HG03066 (cell line): ENCODE results near the gene STX17.

ENCODE experiments used
- ATAC-seq: cut with Tn5 transposase; IDR thresholded peaks from one replicate; pipeline ENCODE4 v1.9.1; 2021; ENCODE audit warnings: low read depth; ENCODE audit not compliant: unreplicated experiment

Gene STX17

DNA sequence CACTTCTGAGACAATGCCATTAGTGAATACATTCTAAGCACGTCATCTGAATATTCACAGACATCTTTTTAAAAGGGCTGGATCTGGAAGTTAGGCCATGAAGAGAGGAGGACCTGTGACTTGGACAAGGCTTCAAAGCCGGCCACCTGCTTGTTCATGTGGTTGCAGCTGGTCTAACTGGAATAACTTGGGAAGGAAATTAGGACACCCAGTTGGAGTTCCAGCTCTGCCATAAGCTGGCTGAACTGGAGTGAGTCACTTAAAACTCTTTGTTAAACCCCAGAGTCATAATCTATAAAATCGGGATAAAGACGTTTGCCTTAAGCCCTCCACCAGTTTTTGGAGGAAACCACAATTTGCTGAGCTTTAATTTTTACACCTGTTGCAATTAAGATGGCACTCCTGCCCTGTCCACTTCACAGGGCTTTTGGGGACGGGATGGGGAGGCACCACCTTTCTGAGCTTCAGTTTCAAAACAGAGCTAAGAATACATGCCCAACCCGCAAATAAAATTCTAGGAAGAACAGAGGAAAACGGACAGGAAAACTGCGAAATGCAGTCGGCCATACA is 536 bp upstream of the STX17 start:
- no peak for ATAC-seq

DNA sequence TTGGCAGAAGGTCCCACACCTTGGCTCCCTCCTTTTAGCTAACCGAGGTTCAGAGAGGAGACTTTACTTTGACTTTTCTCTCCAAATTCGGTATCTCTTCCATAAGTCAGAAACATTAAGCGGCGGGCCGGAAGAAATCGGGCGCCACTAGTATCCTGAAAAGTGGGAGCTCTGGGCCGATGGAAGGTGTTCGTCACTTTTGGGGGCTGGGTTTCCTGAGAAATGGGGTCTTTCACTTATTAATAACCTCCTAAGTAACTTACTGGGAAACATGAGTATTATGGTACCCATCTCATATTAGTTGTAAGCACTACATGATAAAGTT is 716 bp downstream of the STX17 start:
- ATAC-seq, result no peak

DNA sequence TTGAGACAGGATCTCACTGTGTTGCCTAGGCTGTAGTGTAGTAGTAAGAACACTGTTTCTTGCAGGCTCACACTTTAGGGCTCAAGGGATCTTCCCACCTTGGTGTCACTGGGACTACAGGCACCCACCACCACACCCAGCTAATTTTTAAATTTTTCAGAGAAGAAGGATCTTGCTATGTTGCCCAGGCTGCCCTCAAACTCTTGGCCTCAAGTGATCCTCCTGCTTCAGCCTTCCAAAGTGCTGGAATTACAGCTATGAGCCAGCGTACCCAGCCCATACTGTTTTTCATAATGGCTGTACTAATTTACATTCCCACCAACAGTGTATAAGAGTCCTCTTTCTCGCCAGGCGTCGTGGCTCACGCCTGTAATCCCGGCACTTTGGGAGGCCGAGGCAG is 5.1 kb downstream of the STX17 start:
- ATAC-seq, result no peak

DNA sequence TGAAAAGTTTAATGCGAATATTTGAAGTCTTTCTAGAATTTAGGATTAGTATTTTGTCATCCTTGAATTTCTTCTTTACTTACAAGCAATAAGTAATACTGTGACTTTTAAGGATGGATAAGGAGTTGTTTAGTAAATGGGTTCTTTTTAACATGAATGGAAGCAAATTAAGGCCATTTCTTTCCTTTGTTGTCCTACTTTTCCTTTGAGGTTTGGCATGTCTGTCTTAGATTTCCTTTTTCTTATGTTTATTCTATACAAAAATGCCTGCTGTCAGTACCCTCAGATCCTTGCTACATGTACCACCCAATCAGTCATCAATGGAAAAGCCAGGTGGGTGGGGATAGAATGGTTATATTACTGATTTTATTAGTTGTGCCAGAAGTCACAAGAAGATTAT is 10.2 kb downstream of the STX17 start:
- ATAC-seq, result no peak

DNA sequence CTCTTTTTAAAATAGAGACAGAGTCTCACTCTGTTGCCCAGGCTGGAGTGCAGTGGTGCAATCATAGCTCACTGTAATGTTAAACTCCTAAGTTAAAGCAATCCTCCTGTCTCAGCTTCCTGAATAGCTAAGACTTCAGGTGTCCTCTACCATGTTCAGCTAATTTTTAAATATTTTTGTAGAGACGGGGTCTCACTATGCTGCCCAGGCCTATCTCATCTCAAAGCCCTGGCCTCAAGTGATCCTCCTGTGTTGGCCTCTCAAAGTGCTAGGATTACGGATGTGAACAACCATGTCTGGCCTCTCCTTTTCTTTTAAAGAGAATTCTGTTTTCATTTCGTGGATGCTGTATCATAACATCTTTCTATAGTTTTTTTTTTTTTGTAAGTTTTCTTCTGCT is 11.7 kb downstream of the STX17 start:
- no peak for ATAC-seq

DNA sequence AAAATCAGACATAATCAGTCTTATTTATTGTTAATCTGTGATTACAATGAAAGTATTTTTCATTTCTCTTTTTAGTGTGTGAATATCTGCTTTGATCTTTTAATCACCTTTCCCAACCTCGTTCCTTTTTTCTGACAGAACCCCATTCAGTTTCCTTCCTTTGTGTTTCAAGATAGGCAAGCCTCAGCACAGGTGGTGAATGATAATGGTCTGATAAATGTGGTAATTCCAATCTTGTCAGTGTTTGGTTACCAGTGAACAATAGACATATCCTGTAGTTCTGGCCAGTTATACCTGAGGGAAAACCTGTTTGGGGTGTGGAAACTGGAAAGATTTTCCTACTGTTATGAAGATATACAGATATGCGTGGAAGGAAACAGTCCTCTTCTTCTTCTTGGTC is 13.5 kb downstream of the STX17 start:
- no peak for ATAC-seq

DNA sequence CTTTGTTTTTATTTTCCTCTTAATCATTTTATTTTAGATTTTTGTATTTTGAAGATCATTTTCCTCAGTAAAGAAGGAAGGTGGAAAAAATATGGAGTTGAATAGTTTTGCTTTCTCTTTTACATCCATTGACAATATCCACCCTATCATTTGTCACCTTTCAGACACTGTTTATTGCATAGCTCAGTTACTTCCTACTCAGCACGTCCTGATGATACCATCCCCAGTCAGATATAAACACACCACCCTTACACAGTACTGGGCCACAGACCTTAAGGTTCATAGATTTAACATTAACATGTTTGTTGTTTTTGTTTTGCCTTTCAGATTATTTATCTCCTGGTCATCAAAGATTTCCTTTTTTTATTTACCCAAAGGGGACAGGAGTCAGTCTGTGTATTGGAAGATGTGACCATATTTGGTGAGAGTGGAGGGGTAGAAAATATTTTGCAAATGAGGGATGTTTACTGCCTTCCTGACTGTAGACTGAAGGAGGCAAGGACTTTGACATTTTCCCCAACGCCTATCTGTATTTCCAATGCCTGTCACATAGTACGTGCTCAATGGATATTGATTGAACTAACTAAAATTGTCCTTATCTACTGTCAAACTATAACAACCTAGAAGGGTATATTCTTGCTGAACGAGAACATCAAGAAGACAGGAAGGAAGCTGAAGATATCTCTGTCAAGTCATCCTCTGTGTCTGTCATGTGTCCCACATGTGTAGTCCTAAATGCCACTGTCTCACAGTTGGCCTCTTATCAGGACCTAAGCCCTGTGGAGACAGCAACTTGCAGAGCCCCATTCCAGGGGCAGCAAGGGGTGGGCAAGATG is 15.6 kb downstream of the STX17 start:
- no peak for ATAC-seq

DNA sequence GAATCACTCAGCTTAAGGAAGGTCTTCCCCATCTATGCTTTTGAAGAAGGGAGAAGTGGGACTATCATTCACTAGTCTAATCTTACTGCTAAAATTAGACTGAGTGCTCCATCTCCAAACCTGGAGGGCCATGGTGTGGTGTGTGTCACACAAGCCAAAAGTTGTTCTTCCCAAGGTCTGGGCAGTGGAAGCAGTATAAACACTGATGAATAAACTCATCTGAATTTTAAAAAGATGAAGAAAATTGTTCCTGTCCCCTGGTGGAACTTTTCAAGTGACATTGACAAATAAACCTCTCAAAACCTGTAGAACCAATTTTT is 16.2 kb downstream of the STX17 start:
- no peak for ATAC-seq

DNA sequence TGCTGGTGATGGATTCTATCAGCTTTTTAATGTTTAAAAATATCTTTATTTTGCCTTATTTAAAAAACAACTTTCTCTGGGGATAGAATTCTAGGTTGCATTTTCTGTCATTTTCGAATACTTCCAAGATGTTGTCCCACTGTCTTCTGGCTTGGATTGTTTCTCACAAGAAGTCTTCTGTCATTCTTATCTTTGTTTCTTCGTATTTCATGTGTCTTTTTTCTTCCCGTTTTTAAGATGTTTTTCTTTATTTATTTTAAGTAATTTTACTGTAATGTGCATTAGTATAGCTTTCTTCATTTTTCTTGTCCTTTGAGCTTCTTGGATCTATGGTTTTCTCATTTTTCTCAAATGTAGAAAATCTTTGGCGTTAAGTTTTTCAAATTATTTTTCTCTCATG is 19.1 kb downstream of the STX17 start:
- ATAC-seq, result no peak

DNA sequence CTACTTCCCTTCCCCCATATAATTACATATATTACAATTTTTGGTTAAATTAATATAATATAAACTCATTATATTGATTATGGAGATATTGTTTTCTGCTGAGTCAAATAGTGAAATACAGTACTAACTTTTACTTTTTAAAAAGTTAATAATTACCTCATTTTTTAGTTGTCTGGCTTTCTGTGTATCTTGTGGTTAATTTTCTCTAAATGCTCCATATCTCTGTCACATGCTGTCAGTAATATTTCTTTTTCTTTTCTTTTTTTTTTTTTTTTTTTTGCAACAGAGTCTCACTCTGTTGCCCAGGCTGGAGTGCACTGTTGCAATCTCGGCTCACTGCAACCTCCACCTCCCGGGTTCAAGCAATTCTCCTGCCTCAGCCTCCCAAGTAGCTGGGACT is 23.2 kb downstream of the STX17 start:
- no peak for ATAC-seq

DNA sequence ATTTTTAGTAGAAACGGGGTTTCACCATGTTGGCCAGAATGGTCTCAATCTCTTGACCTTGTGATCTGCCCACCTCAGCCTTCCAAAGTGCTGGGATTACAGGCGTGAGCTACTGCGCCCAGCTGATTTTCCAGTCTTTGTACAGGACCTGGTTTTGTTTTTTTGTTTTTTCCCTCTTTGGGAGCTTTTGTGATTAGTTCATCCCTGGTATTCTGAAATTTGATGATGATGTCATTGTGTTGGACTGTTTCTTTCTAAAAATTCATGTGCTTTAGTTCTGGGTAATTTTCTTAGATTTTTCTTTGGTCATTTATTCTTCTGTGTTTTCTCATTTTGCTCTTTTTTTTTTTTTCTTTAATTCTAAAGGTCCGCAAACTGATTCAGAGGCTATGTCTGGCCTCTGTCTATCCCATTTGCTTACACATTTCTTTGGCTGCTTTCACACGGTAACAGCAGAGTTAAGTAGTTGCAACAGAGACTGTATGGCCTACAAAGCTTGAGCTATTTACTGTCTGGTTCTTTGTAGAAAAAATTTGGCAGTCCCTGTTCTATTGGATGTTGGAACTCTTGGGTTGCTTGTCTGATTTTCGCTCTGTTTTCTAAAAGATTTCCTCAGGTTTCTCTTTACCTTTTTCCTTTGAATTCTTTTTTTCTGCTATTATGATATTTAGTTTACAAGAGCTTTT is 24.8 kb downstream of the STX17 start:
- ATAC-seq, result no peak

DNA sequence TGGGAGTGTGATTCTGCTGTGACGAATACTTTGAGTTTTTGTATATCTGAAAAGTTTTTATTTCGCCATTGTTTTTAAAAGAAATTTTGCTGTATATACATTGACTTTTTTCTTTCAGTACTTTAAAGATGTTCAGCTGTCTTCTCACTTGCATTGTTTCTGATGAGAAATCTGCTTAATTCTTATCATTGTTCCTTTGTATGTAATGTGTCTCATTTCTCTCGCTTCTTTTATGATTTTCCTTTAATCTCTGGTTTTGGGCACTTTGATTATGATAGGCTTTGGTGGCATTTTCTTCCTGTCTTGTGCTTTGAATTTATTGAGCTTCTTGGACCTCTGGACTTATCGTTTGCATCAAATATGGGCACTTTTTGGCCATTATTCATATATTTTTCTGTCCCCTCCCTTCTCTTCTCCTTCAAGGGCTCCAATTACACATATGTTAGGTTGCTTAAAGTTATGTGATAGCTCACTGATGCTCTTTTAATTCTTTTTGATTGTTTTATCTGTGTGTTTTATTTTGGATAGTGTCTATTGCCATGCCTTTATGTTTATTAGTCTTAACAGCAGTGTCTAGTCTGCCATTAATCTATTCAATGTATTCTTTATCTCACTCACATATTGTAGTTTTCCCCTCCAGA is 30.6 kb downstream of the STX17 start:
- no peak for ATAC-seq

DNA sequence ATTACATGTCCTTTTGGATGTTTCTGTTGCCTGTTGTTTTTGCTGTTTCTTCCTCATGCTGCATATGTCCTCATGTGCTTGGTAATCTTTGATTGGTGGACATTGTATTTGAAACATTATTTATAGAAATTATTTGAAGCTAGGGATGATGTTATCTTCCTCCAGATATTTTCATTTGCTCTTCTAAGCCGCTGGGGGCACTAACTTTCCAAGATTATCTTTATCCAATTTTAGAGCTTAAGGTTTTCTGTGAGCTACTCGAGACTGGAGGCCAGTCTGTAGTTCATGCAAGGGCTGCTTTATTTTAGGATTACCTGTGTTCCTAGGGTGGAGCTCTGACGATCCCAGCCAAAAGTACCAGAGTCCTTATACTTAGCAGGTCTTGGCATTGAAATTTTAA is 40.9 kb downstream of the STX17 start:
- no peak for ATAC-seq

DNA sequence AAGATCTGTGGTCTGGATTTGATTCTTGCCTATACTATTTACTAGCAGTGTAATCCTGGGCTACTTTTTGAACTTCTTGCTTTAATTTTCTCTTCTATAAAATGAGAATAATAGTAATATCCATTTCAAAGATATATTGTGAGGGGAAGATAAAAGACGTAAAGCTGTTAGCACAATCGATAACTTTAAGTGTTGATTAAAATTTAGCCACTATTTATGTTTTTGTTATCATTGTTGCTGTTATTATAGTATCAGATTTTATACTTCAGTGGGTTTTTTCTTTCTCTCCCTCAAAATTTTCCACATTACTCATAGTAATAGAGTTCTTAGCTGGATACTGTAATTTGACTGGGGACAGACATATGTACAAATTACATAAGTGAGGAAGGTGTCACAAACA is 42.0 kb downstream of the STX17 start:
- no peak for ATAC-seq

DNA sequence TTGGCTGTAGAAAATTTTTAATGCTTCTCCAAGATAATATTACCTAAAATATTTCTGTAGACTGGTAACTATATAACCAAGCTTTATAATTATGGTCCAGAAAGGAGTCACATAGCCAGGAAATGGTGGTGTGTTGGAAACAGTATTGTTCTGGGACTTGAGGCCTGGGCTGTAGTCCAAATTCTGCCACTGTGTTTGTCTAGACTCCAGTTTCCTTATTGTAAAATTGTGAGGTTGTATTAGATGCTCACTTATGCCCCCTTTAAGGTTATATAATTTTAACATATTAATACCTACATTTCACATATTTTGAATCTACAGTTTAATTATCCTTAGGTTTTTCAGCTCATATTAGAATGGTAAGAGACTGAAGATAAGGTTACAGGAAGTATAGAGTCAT is 42.4 kb downstream of the STX17 start:
- ATAC-seq, result no peak

DNA sequence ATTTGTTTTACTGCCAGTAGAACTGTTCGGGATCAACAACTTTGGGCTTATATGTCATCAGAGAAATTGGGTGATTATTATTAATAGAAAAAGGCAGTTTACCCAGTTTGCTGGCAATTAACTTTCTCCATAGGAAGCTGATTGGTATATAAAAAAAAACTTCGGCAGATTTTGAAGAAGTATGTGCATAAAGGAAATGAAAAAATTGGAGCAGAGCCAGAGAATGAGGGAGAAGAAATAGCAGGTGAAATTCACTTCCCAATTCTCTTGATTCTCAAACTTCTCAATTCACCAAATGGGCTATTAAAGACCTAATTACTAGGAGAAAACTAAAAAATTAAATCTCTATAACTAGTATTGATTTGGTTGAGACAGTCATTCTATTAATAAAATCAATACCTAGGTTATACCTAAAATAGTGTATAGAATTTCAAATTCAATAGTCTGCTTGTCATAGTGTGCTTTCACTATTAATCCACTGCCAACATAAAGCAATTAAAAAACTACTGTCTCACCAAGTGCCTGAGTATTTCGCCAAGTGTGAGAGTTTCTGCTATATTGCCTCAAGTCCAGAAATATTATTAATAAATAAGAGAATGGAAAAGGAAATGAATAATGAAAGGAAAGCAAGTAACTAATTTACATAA is 47.5 kb downstream of the STX17 start:
- no peak for ATAC-seq

DNA sequence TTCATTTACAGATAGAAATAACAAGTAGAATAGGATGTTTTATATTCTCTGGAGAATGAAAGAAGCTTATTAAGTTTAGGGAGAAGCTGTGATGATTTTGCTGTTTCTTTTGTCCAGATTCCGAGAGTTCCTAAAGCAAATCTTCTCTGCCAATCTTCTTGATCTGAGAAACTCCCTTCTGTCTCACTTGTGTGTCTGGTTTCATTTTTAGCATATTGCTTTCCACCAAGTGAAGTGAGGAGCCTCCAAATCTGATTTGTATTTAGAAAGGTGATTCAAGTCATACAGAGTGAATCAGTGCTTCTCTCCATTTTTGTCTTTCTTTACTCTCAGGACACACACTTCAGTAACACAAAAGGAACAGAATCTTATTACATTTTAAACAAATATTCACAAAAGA is 48.4 kb downstream of the STX17 start:
- no peak for ATAC-seq

DNA sequence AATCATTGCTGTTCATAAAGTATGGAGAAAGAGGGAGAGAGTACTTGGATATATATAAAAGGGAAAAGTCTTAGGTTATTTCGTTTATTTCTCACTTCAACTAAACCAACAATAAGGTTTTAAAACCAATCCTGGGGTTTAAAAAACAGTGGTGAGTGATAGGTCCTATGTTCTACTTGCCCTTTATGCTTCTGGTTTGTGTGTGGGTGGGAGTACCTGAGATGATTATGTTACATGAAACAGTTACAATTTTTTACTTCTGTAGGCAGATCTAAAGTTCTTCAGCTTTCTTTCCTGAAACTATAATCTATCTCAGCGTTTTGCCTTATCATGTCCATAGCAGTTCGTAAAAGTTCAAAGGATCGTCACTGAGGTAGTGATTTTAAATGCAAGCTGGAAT is 49.2 kb downstream of the STX17 start:
- no peak for ATAC-seq

DNA sequence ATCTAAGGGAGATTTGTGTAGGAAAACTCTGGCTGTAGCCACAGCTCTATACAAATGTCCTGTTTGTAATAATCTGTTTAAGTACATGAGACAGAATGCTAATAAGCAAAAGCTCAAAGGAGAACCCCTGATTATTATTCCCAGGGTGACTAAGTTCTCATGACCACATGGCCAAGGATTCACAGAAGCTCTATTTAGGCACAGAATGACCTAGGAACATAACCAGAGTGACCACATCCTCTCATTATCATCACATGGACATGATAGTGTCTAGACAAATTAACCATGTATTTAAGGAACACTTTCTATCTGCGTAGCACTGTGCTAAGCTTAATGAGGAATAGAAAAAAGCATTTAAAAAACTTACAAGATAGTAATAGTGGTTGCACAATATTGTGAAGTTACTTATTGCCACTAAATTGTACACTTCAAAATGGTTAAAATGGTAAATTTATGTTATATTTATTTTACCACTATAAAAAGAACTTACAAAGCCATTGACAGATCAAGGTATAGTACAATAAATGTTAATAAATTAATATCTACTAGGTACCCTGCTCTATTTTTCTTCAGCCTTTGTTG is 56.3 kb downstream of the STX17 start:
- no peak for ATAC-seq

DNA sequence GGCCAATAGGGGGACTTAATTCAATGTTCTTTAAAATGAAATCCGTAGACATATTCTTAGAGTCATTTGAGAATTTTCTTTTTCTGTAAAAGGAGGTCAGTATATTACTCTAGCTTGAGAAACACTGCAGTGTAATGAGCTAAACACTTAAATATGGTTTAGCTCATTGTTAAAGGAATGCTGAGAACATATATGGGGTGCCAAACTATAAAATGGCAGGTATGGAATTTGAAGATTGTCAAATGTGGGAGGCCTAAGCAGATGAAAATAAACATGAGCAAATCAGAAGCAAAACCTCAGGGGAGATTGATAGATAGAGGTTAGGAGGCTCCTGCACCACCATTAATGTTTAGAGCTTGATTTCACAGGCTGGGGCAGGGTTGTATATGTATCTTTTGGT is 57.9 kb downstream of the STX17 start:
- no peak for ATAC-seq

DNA sequence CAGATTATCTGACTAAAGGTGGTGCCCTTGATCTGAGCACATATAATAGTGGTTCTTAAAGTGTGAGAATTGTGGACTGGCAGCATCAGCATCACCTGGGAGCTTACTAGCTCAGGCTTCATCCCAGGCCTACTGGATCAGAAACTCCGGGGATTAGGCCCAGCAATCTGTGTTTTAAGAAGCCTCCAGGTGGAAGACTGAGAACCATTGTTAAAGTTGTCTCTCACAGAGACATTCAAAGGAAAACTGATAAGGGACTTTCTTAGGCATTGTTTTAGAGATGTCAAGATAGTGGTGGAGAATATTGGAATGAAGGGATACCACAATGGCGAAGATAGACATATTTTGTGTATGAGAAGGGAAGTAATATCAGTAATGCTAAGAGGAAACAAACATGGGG is 59.5 kb downstream of the STX17 start:
- no peak for ATAC-seq
